GM12878 (cell line): ENCODE results near the gene PPP1R26. TPM values are rescaled to one million over a fixed set of nuclear protein-coding genes. Genes with fewer than 3 reads are reported as not detected.

Experiments used
- ASH2L ChIP-seq: fragments of 300-600, 200-600 bp; sonication (generic); IDR thresholded peaks from 2 replicates; pipeline ENCODE4 v1.6.1; 2017; ENCODE audit warnings: low read depth, mild to moderate bottlenecking, borderline replicate concordance
- CBX3 ChIP-seq: fragments of 200-600 bp; sonication (generic); IDR thresholded peaks from 2 replicates; pipeline ENCODE4 v1.6.1; 2016; ENCODE audit warnings: low read depth, borderline replicate concordance
- EZH2 ChIP-seq: IDR thresholded peaks from 2 replicates; pipeline ENCODE4 v1.6.1; 2012; ENCODE audit warnings: low read depth, mild to moderate bottlenecking, control low read depth, inconsistent platforms, low read length, borderline replicate concordance; ENCODE audit not compliant: control insufficient read depth
- MEF2A ChIP-seq: IDR thresholded peaks from 2 replicates; pipeline ENCODE4 v1.6.1; 2011; ENCODE audit warnings: low read depth, mild to moderate bottlenecking, low read length, moderate library complexity; ENCODE audit not compliant: insufficient read depth
- ZNF622 ChIP-seq: fragments of 450-650 bp; IDR thresholded peaks from 2 replicates; pipeline ENCODE4 v1.6.1; 2017; ENCODE audit warnings: mild to moderate bottlenecking, inconsistent platforms
- polyA plus RNA-seq, 11 experiments: library from polyadenylated mRNA; depleted of rRNA in 4 of 11; unstranded in 6 of 11; stranded (reverse) in 5 of 11; fragments of >200 nt; fragmentation: Nextera tagmentation in 4 of 11; fragmentation: Illumina TruSeq in 1 of 11; extraction: Ambion mirVana in 4 of 11; extraction: Trizol in 1 of 11; gene quantifications; 1 replicate in 1 of 11; 2 replicates in 10 of 11; pipeline versions ENCODE4 v1.2.1 to v1.2.3, GENCODE V29; 2011 to 2016; ENCODE audit warnings: inconsistent platforms in 2 of 11, missing spikeins in 2 of 11, low read depth in 1 of 11
- total RNA-seq, 4 experiments: library from RNA; depleted of rRNA in 3 of 4; stranded (reverse); fragments of >200 nt in 3 of 4; fragmentation: Illumina TruSeq in 1 of 4; extraction: Trizol in 1 of 4; gene quantifications; 2 replicates each; pipeline versions ENCODE4 v1.2.1 to v1.2.3, GENCODE V29; 2013 to 2021
- TF ChIP-seq, protein P1 (sequence below): IDR thresholded peaks from 2 replicates; pipeline ENCODE4 v1.6.1; 2011; ENCODE audit warnings: mild to moderate bottlenecking, low read depth, low read length, moderate library complexity; ENCODE audit not compliant: insufficient replicate concordance
- TF ChIP-seq, protein P2 (sequence below): fragments of 450-650 bp; IDR thresholded peaks from 2 replicates; pipeline ENCODE4 v1.6.1; 2016; ENCODE audit warnings: mild to moderate bottlenecking

The PPP1R26 gene
- total and polyA plus RNA-seq, 10 of the 15 experiments (the other 5 are each of a cell fraction or from before 2014, with no cell fraction given), result 0.02 to 1.9 (median 0.18) TPM

DNA sequence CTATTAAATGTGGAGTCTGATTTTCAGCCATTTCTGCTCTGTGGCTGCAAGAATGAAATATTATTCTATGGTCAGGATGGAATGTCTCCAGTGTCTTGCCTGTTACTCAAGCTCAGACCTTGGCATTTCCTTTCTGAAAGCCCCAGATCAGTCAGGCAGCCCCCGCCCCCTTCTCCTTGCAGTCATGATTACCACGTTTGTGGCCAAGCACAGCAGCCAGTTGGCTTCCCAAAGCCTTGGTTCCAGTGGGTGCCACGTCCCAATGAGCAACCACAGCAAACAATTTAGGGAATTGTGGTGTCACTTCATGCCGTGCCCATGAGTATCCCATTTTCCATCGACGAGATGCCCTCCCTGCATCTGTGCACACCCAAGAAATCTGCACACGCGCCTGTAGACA lies 56.6 kb downstream of the PPP1R26 start (continued):
- TF ChIP-seq EZH2, result no peak
- no peak for TF ChIP-seq ASH2L
- TF ChIP-seq, protein P1, sequence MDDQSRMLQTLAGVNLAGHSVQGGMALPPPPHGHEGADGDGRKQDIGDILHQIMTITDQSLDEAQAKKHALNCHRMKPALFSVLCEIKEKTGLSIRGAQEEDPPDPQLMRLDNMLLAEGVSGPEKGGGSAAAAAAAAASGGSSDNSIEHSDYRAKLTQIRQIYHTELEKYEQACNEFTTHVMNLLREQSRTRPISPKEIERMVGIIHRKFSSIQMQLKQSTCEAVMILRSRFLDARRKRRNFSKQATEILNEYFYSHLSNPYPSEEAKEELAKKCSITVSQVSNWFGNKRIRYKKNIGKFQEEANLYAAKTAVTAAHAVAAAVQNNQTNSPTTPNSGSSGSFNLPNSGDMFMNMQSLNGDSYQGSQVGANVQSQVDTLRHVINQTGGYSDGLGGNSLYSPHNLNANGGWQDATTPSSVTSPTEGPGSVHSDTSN, result no peak
- no peak for TF ChIP-seq MEF2A
- TF ChIP-seq ZNF622, result no peak
- TF ChIP-seq, protein P2, sequence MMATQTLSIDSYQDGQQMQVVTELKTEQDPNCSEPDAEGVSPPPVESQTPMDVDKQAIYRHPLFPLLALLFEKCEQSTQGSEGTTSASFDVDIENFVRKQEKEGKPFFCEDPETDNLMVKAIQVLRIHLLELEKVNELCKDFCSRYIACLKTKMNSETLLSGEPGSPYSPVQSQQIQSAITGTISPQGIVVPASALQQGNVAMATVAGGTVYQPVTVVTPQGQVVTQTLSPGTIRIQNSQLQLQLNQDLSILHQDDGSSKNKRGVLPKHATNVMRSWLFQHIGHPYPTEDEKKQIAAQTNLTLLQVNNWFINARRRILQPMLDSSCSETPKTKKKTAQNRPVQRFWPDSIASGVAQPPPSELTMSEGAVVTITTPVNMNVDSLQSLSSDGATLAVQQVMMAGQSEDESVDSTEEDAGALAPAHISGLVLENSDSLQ, result no peak
- TF ChIP-seq CBX3, result no peak

Other genes starting within 250 kb of the PPP1R26 start
Only the 7 nearest of the 8 such genes appear.
- 78.5 and 86.9 TPM in 2 replicates for gene MRPS2, start 20.9 kb downstream of the PPP1R26 start, total RNA-seq (2014; rRNA removed)
- 33.4 and 42.2 TPM in 2 replicates for gene MRPS2, start 20.9 kb downstream of the PPP1R26 start, total RNA-seq (2014; rRNA removed; fragmentation: Illumina TruSeq; extraction: Trizol)
- 63.8 and 67.7 TPM in 2 replicates for gene MRPS2, start 20.9 kb downstream of the PPP1R26 start, total RNA-seq (2021)
- 24.1 and 71.4 TPM in 2 replicates for gene MRPS2, start 20.9 kb downstream of the PPP1R26 start, polyA plus RNA-seq (2011; rRNA removed)
- gene MRPS2, start 20.9 kb downstream of the PPP1R26 start, polyA plus RNA-seq (2014; fragmentation: Illumina TruSeq; extraction: Trizol), result 14.3 and 61.9 TPM in 2 replicates
- gene MRPS2, start 20.9 kb downstream of the PPP1R26 start, polyA plus RNA-seq (2014; fragmentation: Nextera tagmentation; extraction: Ambion mirVana), result 10 to 100 TPM in 1 of 2 experiments, 1 to 10 TPM in 1; 3.3 to 14.5 TPM
- 103 and 115 TPM in 2 replicates for gene MRPS2, start 20.9 kb downstream of the PPP1R26 start, polyA plus RNA-seq (2014; rRNA removed)
- 100 to 1,000 TPM in 1 of 2 experiments, 10 to 100 TPM in 1; 97.8 to 101 TPM for gene MRPS2, start 20.9 kb downstream of the PPP1R26 start, polyA plus RNA-seq (2016; fragmentation: Nextera tagmentation; extraction: Ambion mirVana)
- gene LCN1, start 41.7 kb downstream of the PPP1R26 start, total RNA-seq (2014; rRNA removed), result not detected in 2 replicates
- not detected in 2 replicates for gene LCN1, start 41.7 kb downstream of the PPP1R26 start, total RNA-seq (2014; rRNA removed; fragmentation: Illumina TruSeq; extraction: Trizol)
- gene LCN1, start 41.7 kb downstream of the PPP1R26 start, total RNA-seq (2021), result not detected in 2 replicates
- gene LCN1, start 41.7 kb downstream of the PPP1R26 start, polyA plus RNA-seq (2011; rRNA removed), result not detected in 2 replicates
- gene LCN1, start 41.7 kb downstream of the PPP1R26 start, polyA plus RNA-seq (2014; fragmentation: Illumina TruSeq; extraction: Trizol), result not detected in 2 replicates
- gene LCN1, start 41.7 kb downstream of the PPP1R26 start, polyA plus RNA-seq (2014; fragmentation: Nextera tagmentation; extraction: Ambion mirVana), result not detected
- not detected in 2 replicates for gene LCN1, start 41.7 kb downstream of the PPP1R26 start, polyA plus RNA-seq (2014; rRNA removed)
- gene LCN1, start 41.7 kb downstream of the PPP1R26 start, polyA plus RNA-seq (2016; fragmentation: Nextera tagmentation; extraction: Ambion mirVana), result not detected
- not detected in 2 replicates for gene OBP2A, start 66.3 kb downstream of the PPP1R26 start, total RNA-seq (2014; rRNA removed)
- not detected in 2 replicates for gene OBP2A, start 66.3 kb downstream of the PPP1R26 start, total RNA-seq (2014; rRNA removed; fragmentation: Illumina TruSeq; extraction: Trizol)
- gene OBP2A, start 66.3 kb downstream of the PPP1R26 start, total RNA-seq (2021), result not detected in 2 replicates
- gene OBP2A, start 66.3 kb downstream of the PPP1R26 start, polyA plus RNA-seq (2011; rRNA removed), result not detected in 2 replicates
- not detected in 2 replicates for gene OBP2A, start 66.3 kb downstream of the PPP1R26 start, polyA plus RNA-seq (2014; fragmentation: Illumina TruSeq; extraction: Trizol)
- gene OBP2A, start 66.3 kb downstream of the PPP1R26 start, polyA plus RNA-seq (2014; fragmentation: Nextera tagmentation; extraction: Ambion mirVana), result not detected
- not detected in 2 replicates for gene OBP2A, start 66.3 kb downstream of the PPP1R26 start, polyA plus RNA-seq (2014; rRNA removed)
- gene OBP2A, start 66.3 kb downstream of the PPP1R26 start, polyA plus RNA-seq (2016; fragmentation: Nextera tagmentation; extraction: Ambion mirVana), result not detected
- gene PAEP, start 82.0 kb downstream of the PPP1R26 start, total RNA-seq (2014; rRNA removed), result not detected in 2 replicates
- not detected in 2 replicates for gene PAEP, start 82.0 kb downstream of the PPP1R26 start, total RNA-seq (2014; rRNA removed; fragmentation: Illumina TruSeq; extraction: Trizol)
- not detected in 2 replicates for gene PAEP, start 82.0 kb downstream of the PPP1R26 start, total RNA-seq (2021)
- not detected in 2 replicates for gene PAEP, start 82.0 kb downstream of the PPP1R26 start, polyA plus RNA-seq (2011; rRNA removed)
- gene PAEP, start 82.0 kb downstream of the PPP1R26 start, polyA plus RNA-seq (2014; fragmentation: Illumina TruSeq; extraction: Trizol), result not detected in 2 replicates
- not detected for gene PAEP, start 82.0 kb downstream of the PPP1R26 start, polyA plus RNA-seq (2014; fragmentation: Nextera tagmentation; extraction: Ambion mirVana)
- not detected in 2 replicates for gene PAEP, start 82.0 kb downstream of the PPP1R26 start, polyA plus RNA-seq (2014; rRNA removed)
- not detected for gene PAEP, start 82.0 kb downstream of the PPP1R26 start, polyA plus RNA-seq (2016; fragmentation: Nextera tagmentation; extraction: Ambion mirVana)
- not detected in 2 replicates for gene GLT6D1, start 159.8 kb downstream of the PPP1R26 start, total RNA-seq (2014; rRNA removed)
- gene GLT6D1, start 159.8 kb downstream of the PPP1R26 start, total RNA-seq (2014; rRNA removed; fragmentation: Illumina TruSeq; extraction: Trizol), result not detected in 2 replicates
- not detected in 2 replicates for gene GLT6D1, start 159.8 kb downstream of the PPP1R26 start, total RNA-seq (2021)
- gene GLT6D1, start 159.8 kb downstream of the PPP1R26 start, polyA plus RNA-seq (2011; rRNA removed), result not detected in 2 replicates
- not detected in 2 replicates for gene GLT6D1, start 159.8 kb downstream of the PPP1R26 start, polyA plus RNA-seq (2014; fragmentation: Illumina TruSeq; extraction: Trizol)
- gene GLT6D1, start 159.8 kb downstream of the PPP1R26 start, polyA plus RNA-seq (2014; fragmentation: Nextera tagmentation; extraction: Ambion mirVana), result not detected
- not detected in 2 replicates for gene GLT6D1, start 159.8 kb downstream of the PPP1R26 start, polyA plus RNA-seq (2014; rRNA removed)
- gene GLT6D1, start 159.8 kb downstream of the PPP1R26 start, polyA plus RNA-seq (2016; fragmentation: Nextera tagmentation; extraction: Ambion mirVana), result not detected
- not detected in 2 replicates for gene LCN9, start 183.5 kb downstream of the PPP1R26 start, total RNA-seq (2014; rRNA removed)
- not detected in 2 replicates for gene LCN9, start 183.5 kb downstream of the PPP1R26 start, total RNA-seq (2014; rRNA removed; fragmentation: Illumina TruSeq; extraction: Trizol)
- gene LCN9, start 183.5 kb downstream of the PPP1R26 start, total RNA-seq (2021), result not detected in 2 replicates
- gene LCN9, start 183.5 kb downstream of the PPP1R26 start, polyA plus RNA-seq (2011; rRNA removed), result not detected in 2 replicates
- not detected in 2 replicates for gene LCN9, start 183.5 kb downstream of the PPP1R26 start, polyA plus RNA-seq (2014; fragmentation: Illumina TruSeq; extraction: Trizol)
- gene LCN9, start 183.5 kb downstream of the PPP1R26 start, polyA plus RNA-seq (2014; fragmentation: Nextera tagmentation; extraction: Ambion mirVana), result not detected
- not detected in 2 replicates for gene LCN9, start 183.5 kb downstream of the PPP1R26 start, polyA plus RNA-seq (2014; rRNA removed)
- gene LCN9, start 183.5 kb downstream of the PPP1R26 start, polyA plus RNA-seq (2016; fragmentation: Nextera tagmentation; extraction: Ambion mirVana), result not detected
- gene SOHLH1, start 219.7 kb downstream of the PPP1R26 start, total RNA-seq (2014; rRNA removed), result not detected in 2 replicates
- not detected in 2 replicates for gene SOHLH1, start 219.7 kb downstream of the PPP1R26 start, total RNA-seq (2014; rRNA removed; fragmentation: Illumina TruSeq; extraction: Trizol)
- not detected in 2 replicates for gene SOHLH1, start 219.7 kb downstream of the PPP1R26 start, total RNA-seq (2021)
- gene SOHLH1, start 219.7 kb downstream of the PPP1R26 start, polyA plus RNA-seq (2011; rRNA removed), result 0.06 TPM in 1 of 2 replicates, not detected in the other
- gene SOHLH1, start 219.7 kb downstream of the PPP1R26 start, polyA plus RNA-seq (2014; fragmentation: Illumina TruSeq; extraction: Trizol), result not detected in 2 replicates
- not detected for gene SOHLH1, start 219.7 kb downstream of the PPP1R26 start, polyA plus RNA-seq (2014; fragmentation: Nextera tagmentation; extraction: Ambion mirVana)
- gene SOHLH1, start 219.7 kb downstream of the PPP1R26 start, polyA plus RNA-seq (2014; rRNA removed), result not detected in 2 replicates
- gene SOHLH1, start 219.7 kb downstream of the PPP1R26 start, polyA plus RNA-seq (2016; fragmentation: Nextera tagmentation; extraction: Ambion mirVana), result not detected